Lung (tissue), 12 donors: ENCODE results near the gene MICU1. TPM values are rescaled to one million over a fixed set of nuclear protein-coding genes. Genes with fewer than 3 reads are reported as not detected.

ENCODE experiments used
- ATAC-seq: fragments of 200-7000 bp; cut with Tn5 transposase; one replicate; pipeline ENCODE4 v1.9.1; 2020; ENCODE audit warnings: moderate number of reproducible peaks; ENCODE audit not compliant: insufficient read depth, low FRiP score
- DNase-seq, 3 donors: peaks; one replicate each; pipeline ENCODE4 v3.0.0-alpha.2; 2013 to 2017
- H3K27ac ChIP-seq, 2 donors: one replicate each; pipeline ENCODE4 v1.5.1; 2013; ENCODE audit warnings: mild to moderate bottlenecking in 2 of 2, moderate library complexity in 2 of 2, control low read depth in 1 of 2, inconsistent platforms in 1 of 2, low read depth in 1 of 2, low read length in 1 of 2
- H3K27me3 ChIP-seq, 3 donors: one replicate each; pipeline ENCODE4 v1.5.1; 2013; ENCODE audit warnings: low read length in 2 of 3; ENCODE audit not compliant: control insufficient read depth in 3 of 3, insufficient read depth in 3 of 3
- H3K36me3 ChIP-seq, 4 donors: one replicate each; pipeline ENCODE4 v1.5.1; 2013; ENCODE audit warnings: low read length in 4 of 4, mild to moderate bottlenecking in 1 of 4, moderate library complexity in 1 of 4; ENCODE audit not compliant: control insufficient read depth in 4 of 4, insufficient read depth in 4 of 4
- H3K4me1 ChIP-seq, 5 donors: one replicate each; pipeline ENCODE4 v1.5.1; 2013; ENCODE audit warnings: low read length in 5 of 5, mild to moderate bottlenecking in 2 of 5, moderate library complexity in 1 of 5; ENCODE audit not compliant: control insufficient read depth in 5 of 5, insufficient read depth in 5 of 5
- H3K4me3 ChIP-seq: one replicate; pipeline ENCODE4 v1.5.1; 2013; ENCODE audit warnings: mild to moderate bottlenecking, control low read depth, moderate library complexity
- H3K9ac ChIP-seq, 2 donors: one replicate each; pipeline ENCODE4 v1.5.1; 2013; ENCODE audit warnings: low read length in 2 of 2, control low read depth in 1 of 2; ENCODE audit not compliant: insufficient read depth in 1 of 2
- H3K9me3 ChIP-seq, 4 donors: one replicate each; pipeline ENCODE4 v1.5.1; 2013; ENCODE audit warnings: low read length in 3 of 4, mild to moderate bottlenecking in 1 of 4, moderate library complexity in 1 of 4; ENCODE audit not compliant: control insufficient read depth in 4 of 4, insufficient read depth in 3 of 4
- WGBS, 2 donors: extraction: QIAGEN DNeasy Blood & Tissue Kit; methylation state at CpG; one replicate each; pipeline ENCODE4 v1.1.7; 2013; 5-methylcytosine and 5-hydroxymethylcytosine counted together
- polyA plus RNA-seq, 2 donors: library from polyadenylated mRNA; stranded (reverse); fragments of 200-250 nt; gene quantifications; one replicate each; pipeline ENCODE4 v1.2.1, GENCODE V29; 2013
- total RNA-seq, 2 donors: library from RNA; depleted of rRNA in 1 of 2; stranded (reverse); fragments of >200 nt in 1 of 2; gene quantifications; one replicate each; pipeline ENCODE4 v1.2.1, GENCODE V29; 2014 to 2021
- TF ChIP-seq, protein P1 (sequence below): IDR thresholded peaks from 2 replicates; pipeline ENCODE4 v1.5.1; 2012; ENCODE audit warnings: mild to moderate bottlenecking; ENCODE audit errors: control extremely low read depth, extremely low read depth
- donor health status: control.
- donor health status: control.
- donor health status: Bipolar disorder and iron deficiency.
- donor health status: healthy.
- donor health status: DM: yes; HTN: yes; CAD: no.

Gene MICU1
- total and polyA plus RNA-seq, 4 donors, result 41.9 to 86.4 (median 43.2) TPM

GRCh38 chr10:72503694-72504438, 122.0 kb downstream of the MICU1 start:
- H3K9ac ChIP-seq, result no peak overlapping the region
- no peaks in the 10 kb centered on the region for H3K27me3 ChIP-seq
- H3K9me3 ChIP-seq, result no peaks in the 10 kb centered on the region
- H3K4me1 ChIP-seq, result peaks cover 0 to 2% (median 0%) of the 10 kb centered on the region in 5 donors
- no peak for DNase-seq
- WGBS, 2 donors, result 75 to 89% methylated on average over 3 of the region's 3 CpGs
- H3K4me3 ChIP-seq, result no peak overlapping the region
- TF ChIP-seq, protein P1, sequence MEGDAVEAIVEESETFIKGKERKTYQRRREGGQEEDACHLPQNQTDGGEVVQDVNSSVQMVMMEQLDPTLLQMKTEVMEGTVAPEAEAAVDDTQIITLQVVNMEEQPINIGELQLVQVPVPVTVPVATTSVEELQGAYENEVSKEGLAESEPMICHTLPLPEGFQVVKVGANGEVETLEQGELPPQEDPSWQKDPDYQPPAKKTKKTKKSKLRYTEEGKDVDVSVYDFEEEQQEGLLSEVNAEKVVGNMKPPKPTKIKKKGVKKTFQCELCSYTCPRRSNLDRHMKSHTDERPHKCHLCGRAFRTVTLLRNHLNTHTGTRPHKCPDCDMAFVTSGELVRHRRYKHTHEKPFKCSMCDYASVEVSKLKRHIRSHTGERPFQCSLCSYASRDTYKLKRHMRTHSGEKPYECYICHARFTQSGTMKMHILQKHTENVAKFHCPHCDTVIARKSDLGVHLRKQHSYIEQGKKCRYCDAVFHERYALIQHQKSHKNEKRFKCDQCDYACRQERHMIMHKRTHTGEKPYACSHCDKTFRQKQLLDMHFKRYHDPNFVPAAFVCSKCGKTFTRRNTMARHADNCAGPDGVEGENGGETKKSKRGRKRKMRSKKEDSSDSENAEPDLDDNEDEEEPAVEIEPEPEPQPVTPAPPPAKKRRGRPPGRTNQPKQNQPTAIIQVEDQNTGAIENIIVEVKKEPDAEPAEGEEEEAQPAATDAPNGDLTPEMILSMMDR, result no peak
- ATAC-seq, result no peak
- peaks cover 0 to 10% (median 3%) of the 10 kb centered on the region in 4 donors for H3K36me3 ChIP-seq
- H3K27ac ChIP-seq, result no peak overlapping the region

DNA sequence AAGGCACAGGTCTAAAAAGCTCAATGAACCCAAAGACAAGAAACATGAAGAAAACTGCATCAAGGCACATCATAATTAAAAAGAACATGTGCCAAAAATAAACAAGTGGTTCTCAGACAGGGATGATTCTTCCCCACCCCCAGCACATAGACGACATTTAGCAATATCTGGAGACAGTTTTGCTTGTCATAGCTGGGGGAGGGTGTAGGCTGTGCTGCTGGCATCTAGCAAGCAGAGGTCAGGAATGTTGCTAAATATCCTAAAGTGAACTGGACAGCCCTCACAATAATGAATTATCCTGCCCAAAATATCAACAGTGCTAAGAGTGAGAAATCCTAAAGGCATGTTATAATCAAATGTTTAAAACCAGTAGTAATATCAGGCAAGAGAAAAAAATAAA, 122.6 kb downstream of the MICU1 start:
- Histone ChIP-seq H3K9me3 (no peaks in the 10 kb centered on the region), H3K27ac (no peak overlapping the region), H3K4me3 (no peak overlapping the region), H3K9ac (no peak overlapping the region), H3K36me3 (peaks cover 0 to 10% (median 3%) of the 10 kb centered on the region in 4 donors), H3K4me1 (peaks cover 0 to 2% (median 0%) of the 10 kb centered on the region in 5 donors), H3K27me3 (no peaks in the 10 kb centered on the region)
- TF ChIP-seq, protein P1, result no peak
- peak; percentile 66 for ATAC-seq
- DNase-seq, result peak in 2 of 3 donors; percentile 13 to 28
- 19 to 50% methylated on average over 1 of the region's 1 CpG for WGBS, 2 donors

GRCh38 chr10:72502581-72502980, 123.3 kb downstream of the MICU1 start:
- Histone ChIP-seq H3K36me3 (peaks cover 0 to 10% (median 3%) of the 10 kb centered on the region in 4 donors), H3K27ac (no peak overlapping the region), H3K27me3 (no peaks in the 10 kb centered on the region), H3K4me1 (peaks cover 0 to under 1% (median 0%) of the 10 kb centered on the region in 5 donors), H3K4me3 (no peak overlapping the region), H3K9me3 (no peaks in the 10 kb centered on the region), H3K9ac (no peak overlapping the region)
- DNase-seq (no peak), ATAC-seq (no peak)
- TF ChIP-seq, protein P1, result no peak
- WGBS, 2 donors, result 65 to 84% methylated on average over 3 of the region's 3 CpGs
